ENCODE data around the gene ACTL8.

ACTL8 gene

DNA sequence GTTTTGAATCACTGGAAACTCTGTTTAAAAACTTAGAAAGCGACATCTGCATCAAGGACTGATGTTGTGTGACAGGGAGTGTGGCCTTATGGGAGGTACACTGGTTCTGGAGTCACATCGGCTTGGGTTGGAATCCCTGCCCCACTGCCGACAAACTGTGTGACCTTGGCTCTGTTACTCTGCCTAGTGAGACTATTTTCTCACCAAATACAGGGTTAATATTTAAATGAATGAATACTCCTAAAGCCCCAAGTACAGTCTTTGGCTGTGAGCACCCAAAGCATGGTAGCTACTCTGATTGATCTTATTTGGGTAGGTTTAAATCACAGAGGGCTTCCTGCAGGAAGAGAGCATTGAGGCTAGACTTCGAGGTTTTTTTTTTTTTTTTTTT is 102.0 kb downstream of the ACTL8 start:
- H3K4me3 ChIP-seq (ENCODE audit: low read depth, low read length): no peak overlapping the region
- no peak for DNase-seq (ENCODE audit: low read depth)
- TF ChIP-seq CTCF (IDR thresholded peaks at IDR 0.05; ENCODE audit: low read depth, low read length) (no peak), POLR2A (IDR thresholded peaks at IDR 0.05; ENCODE audit: extremely low read depth, insufficient read length) (no peak), MYC (IDR thresholded peaks at IDR 0.05; ENCODE audit: low read depth, low read length) (no peak), MAX (IDR thresholded peaks at IDR 0.05; ENCODE audit: low read depth, low read length) (no peak)

DNA sequence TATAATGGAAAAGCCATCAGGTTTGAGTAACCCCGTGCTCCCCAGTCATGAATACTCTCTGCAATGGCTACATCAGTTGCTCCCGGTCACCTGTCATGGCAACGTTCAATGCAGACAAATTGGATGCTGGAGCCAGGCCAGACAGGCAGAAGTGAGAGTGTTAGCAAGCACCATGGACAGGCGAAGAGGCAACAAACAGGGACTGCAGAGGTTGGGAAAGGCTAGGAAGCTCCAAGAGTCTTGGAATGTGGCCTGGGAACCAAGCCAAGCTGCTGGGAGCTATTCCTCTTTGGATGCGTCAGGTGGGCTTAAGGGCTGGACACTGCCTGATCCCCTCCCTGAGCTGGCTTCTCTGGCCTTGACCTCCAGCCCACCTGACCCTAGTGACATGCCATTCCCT is 102.9 kb downstream of the ACTL8 start:
- no peak for DNase-seq (ENCODE audit: low read depth)
- no peak overlapping the region for H3K4me3 ChIP-seq (ENCODE audit: low read depth, low read length)
- TF ChIP-seq MYC (IDR thresholded peaks at IDR 0.05; ENCODE audit: low read depth, low read length) (no peak), MAX (IDR thresholded peaks at IDR 0.05; ENCODE audit: low read depth, low read length) (no peak), POLR2A (IDR thresholded peaks at IDR 0.05; ENCODE audit: extremely low read depth, insufficient read length) (no peak), CTCF (IDR thresholded peaks at IDR 0.05; ENCODE audit: low read depth, low read length) (no peak)

- H3K4me3 ChIP-seq (ENCODE audit: low read depth, low read length): no peak overlapping the region
- no peak for DNase-seq (ENCODE audit: low read depth)
- TF ChIP-seq CTCF (IDR thresholded peaks at IDR 0.05; ENCODE audit: low read depth, low read length): no peak
- no peak for TF ChIP-seq MAX (IDR thresholded peaks at IDR 0.05; ENCODE audit: low read depth, low read length)
- no peak for TF ChIP-seq POLR2A (IDR thresholded peaks at IDR 0.05; ENCODE audit: extremely low read depth, insufficient read length)
- TF ChIP-seq MYC (IDR thresholded peaks at IDR 0.05; ENCODE audit: low read depth, low read length): no peak
These were observed 105.7 kb downstream of the ACTL8 start for GRCh38 chr1:17860812-17861211.

DNA sequence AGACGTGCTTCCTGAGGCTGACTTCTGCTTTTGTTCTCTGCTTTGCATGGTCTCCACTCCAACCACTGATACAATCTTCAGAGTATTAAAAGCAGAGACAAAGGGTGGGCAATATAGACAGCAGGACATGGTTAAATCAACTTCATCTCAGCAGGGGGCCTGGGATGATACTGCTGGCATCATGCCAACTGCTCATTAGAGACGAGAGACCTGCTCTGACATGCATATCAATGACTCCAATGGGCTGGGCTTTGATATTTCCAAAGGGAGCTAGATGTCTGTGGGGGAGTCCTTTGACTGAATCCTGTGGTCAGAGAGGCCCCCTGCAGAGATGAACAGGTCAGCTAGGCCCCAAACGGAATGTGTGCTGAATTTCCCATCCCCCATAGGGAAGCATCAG is 106.6 kb downstream of the ACTL8 start:
- TF ChIP-seq POLR2A (IDR thresholded peaks at IDR 0.05; ENCODE audit: extremely low read depth, insufficient read length): no peak
- no peak for TF ChIP-seq MAX (IDR thresholded peaks at IDR 0.05; ENCODE audit: low read depth, low read length)
- TF ChIP-seq CTCF (IDR thresholded peaks at IDR 0.05; ENCODE audit: low read depth, low read length): no peak
- no peak for TF ChIP-seq MYC (IDR thresholded peaks at IDR 0.05; ENCODE audit: low read depth, low read length)
- H3K4me3 ChIP-seq (ENCODE audit: low read depth, low read length): no peak overlapping the region
- DNase-seq (ENCODE audit: low read depth): peak; percentile 43

DNA sequence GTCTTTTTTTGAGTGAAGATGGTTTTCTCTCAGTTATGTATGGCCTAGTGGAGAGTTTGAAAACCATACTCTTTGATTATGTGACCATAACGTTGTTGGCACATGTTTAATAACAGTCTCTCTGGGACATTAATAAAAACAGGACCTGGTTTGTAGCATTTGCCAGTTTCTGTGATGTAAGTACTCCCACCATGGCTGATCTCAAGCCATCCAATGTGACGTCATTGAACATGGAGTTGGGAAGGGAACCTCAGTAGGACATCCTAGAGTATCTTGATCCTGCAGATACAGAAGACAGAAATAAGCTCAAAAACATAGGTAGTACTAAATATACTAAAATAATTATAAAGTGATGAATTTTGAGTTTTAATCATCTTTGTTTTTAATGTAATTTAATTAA is 107.0 kb downstream of the ACTL8 start:
- H3K4me3 ChIP-seq (ENCODE audit: low read depth, low read length): no peak overlapping the region
- no peak for DNase-seq (ENCODE audit: low read depth)
- no peak for TF ChIP-seq MAX (IDR thresholded peaks at IDR 0.05; ENCODE audit: low read depth, low read length)
- no peak for TF ChIP-seq POLR2A (IDR thresholded peaks at IDR 0.05; ENCODE audit: extremely low read depth, insufficient read length)
- no peak for TF ChIP-seq MYC (IDR thresholded peaks at IDR 0.05; ENCODE audit: low read depth, low read length)
- no peak for TF ChIP-seq CTCF (IDR thresholded peaks at IDR 0.05; ENCODE audit: low read depth, low read length)
